NCI-H2081 (cell line): ENCODE data around the gene RIT2.

Source experiments
- DNase-seq, 2 experiments: peaks; one replicate each; lab custom pipeline; 2025; lab: John Stamatoyannopoulos, UW

Gene RIT2

DNA sequence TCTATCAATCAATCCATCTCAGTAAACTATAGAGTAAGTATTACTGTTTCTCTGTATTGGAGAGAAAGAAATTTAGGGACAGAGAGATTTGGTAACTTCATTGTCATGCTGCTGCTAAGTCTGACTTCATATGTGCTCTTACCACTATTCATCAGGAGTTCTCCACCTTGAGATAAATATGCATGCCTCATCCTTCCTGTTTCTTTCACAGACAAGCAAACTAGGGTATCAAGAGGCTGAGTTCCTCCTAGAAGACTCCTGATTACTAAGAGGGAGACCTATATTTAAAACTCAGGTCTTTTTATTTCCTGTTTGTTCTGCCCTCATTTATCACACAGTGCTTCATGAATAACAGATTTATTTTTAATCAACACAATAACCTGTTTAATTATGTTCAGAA, 34.1 kb downstream of the RIT2 start:
- DNase-seq, result no peak

DNA sequence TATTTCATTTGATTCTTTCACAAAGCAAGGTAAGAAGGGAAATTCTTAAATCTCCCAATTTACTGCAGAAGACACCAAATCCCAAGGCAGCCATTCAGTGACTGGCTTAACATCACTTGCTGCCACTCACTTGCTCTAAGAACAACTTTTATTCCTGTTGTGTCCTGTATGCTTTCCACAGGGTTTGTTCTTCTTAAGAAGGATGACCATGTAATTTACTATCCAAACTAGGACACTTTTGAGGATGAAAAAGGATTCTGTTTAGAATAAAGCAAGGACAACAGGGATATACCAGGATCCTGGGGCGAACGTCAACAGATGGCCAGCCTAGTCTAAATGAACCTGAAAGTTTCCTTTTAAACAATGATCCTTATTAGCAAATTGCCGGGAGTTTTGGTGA, 34.8 kb downstream of the RIT2 start:
- DNase-seq, result no peak

DNA sequence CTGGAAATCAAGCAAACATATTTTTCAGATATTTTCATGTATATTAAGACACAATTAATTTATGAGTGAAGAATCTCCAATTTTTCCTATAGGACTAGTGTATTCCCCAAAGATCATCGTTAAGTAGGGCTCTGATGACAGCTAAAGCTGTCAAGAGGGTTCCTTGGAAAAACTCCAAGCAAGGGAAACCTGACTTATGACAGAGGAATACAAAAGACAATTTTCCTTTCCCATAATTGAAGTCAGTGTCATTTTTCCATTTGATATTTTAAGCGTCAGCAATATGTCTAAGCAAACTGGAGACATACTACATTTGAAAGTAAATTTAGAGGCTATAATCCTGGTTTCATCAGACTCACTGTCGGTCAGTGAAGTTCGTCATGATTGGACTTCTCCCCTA, 36.1 kb downstream of the RIT2 start:
- DNase-seq, result no peak

- no peak for DNase-seq
These were observed 36.9 kb downstream of the RIT2 start for GRCh38 chr18:43078478-43079092.

DNA sequence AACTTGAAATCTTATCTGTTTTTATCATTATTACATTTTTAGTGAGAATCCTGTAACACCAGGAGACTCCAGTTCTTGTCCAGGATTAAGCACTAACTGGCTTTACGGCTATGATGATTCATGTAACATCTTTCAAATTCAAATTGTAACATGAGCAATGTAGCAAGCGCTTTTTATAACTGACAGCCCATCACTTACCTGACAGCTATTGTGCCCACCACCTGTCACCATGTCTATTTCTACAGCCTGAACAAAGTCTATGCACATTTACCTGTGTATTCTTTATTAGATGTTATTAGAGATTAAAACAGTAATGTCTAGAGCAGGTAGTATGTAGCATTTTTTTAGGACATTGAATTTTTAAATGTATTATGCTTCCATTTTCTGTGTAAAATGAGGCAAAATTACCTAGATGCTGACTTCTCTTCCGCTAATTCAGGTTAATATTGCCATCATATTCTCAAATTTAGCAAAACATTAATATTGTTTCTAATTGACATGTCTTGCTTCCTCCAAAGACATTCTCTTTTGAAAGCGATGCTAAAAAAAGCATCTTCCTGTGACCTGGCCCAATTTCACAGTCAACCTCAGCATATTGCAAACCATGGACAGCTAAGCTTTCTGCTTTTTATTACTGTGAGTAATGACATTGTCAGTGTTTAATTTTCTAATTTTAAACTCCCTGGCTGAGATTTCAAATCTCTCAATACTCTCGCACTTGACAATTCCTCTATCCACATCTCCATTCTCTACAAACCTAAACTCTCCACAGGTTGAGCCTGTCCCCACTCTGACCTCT, 37.8 kb downstream of the RIT2 start:
- no peak for DNase-seq

DNA sequence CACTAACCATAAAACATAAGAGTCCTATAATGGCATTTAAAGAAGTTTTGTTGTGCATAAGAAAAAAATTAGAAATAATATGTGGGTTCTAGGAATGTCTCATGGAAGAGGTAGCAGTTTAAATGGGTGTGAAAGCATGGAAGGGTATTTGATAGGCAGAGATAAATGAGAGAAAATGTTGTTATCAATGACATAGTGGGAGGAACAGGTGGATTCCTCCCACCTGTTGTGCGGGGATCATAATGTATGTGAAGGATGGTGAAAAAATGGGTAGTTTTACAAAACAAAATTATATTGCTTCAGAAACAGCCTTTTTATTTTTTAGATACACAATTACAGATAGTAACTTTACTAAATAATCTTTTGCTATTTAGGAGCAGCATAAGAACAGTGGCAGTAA, 41.7 kb downstream of the RIT2 start:
- no peak for DNase-seq

DNA sequence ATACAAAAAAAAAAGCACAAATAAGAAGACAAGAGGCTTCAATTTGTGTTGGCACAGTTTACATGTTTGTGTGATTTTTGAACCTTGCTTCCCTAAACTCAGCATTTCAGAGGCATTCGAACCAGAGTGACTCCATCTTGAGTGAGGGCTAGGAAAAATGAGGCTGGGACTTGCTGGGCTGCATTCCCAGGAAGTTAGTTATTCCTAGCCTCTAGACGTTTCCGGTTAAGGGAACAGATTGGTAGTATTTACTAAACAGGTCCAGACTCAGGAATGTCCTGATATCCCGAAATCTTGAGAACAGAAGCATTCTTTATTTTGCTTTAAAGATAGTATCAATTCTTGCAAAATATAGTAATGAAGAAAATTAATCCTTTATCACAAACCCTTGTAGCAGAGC, 46.7 kb downstream of the RIT2 start:
- DNase-seq, result no peak

GRCh38 chr18:43067570-43067969, 47.9 kb downstream of the RIT2 start:
- no peak for DNase-seq

- DNase-seq, result no peak
These were observed 53.7 kb downstream of the RIT2 start for GRCh38 chr18:43061816-43062215.

GRCh38 chr18:43061318-43061717, 54.2 kb downstream of the RIT2 start:
- no peak for DNase-seq

DNA sequence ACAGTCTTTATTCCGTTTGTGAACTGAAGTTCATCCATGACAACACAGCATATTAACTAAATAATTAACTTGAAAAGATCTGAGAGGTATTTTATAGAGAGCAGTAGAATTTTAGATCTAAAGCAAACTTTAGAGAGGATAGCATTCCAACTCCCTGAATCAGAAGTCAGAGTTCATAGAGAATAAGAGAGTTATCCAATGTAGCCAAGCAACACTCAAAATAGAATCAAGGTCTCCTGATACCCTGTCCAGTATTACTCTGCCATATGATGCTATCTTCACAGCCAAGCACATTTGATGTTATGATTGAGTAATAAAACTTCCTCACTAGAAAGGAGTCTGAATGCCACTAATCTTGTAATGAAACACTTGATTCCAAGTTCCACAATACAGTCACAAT, 55.5 kb downstream of the RIT2 start:
- DNase-seq, result no peak

GRCh38 chr18:43054815-43055519, 60.5 kb downstream of the RIT2 start:
- DNase-seq, result no peak

- DNase-seq, result no peak
These were observed 66.5 kb downstream of the RIT2 start for GRCh38 chr18:43049021-43049420.

DNA sequence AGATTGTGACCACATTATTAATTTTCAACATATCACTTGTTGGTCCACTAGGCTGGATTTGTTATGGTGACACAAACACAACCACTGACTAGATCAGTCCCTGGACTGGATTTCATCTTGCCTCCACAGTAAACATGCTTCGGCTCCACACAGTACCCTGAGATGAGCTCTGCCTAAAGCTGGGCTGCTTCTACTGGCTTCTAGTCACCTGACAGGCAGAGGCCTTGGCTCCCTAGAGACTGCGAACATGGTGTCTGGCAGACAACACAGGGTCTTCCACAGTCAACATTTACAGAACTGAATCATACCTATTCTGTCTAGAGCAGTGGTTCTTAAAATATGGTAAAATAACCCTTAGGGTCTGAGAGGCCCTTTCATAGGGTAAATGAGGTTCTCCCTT, 69.2 kb downstream of the RIT2 start:
- no peak for DNase-seq

DNA sequence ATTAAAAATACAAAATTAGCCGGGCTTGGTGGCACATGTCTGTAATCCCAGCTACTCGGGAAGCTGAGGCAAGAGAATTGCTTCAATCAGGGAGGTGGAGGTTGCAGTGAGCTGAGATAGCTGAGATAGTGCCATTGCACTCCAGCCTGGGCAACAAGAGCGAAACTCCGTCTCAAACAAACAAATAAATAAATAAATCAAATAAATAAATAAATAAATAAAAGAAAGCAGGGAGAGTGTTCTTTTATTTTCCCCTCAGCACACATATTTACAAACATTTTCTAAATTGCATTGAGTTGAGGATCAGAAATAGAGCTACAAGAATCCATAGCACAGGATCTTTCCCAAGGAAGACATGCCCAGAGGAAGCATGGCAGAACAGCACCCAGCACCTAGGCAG, 71.9 kb downstream of the RIT2 start:
- DNase-seq, result no peak

DNA sequence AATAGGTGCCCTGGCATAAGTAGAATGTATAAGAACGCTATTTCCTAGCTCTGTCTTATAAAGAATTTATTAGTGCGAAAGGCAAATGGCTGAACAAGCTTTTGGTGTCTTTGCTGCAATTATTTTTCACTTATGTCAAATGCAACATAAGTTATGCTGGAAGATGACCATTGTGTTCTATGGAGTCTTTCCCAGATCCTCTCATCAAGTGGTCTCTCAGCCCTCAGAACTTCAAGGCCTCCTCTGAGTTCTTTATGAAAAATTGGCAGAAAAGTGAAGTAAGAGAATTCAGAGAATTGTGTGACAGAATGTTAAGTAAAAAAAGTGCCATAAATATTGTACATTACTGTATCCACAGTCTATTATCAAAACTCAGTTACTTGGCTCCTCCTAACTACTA, 75.2 kb downstream of the RIT2 start:
- no peak for DNase-seq

GRCh38 chr18:43034683-43035500, 80.6 kb downstream of the RIT2 start:
- DNase-seq, result no peak

- DNase-seq, result no peak
These were observed 84.3 kb downstream of the RIT2 start for GRCh38 chr18:43031169-43031568.

- DNase-seq, result no peak
These were observed 86.1 kb downstream of the RIT2 start for GRCh38 chr18:43029414-43029813.

DNA sequence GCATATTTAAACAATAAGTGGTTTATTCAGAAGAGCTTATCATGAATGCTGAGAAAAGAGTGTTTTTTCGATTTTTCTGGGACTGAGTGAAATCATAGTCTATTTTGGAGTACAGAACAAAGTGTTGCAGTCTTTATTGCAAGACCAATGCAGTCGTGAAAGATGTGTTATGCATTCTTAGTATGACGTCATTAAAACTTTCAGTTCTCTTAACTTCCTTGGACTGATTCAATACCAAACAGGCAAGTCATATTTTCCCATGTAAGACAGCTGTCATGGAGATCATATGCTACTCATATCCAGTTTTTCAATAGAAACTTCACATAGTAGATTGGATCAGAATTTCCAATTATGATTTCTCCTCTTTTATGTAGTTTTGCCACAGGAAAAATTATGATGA, 92.6 kb downstream of the RIT2 start:
- no peak for DNase-seq

GRCh38 chr18:43017622-43018021, 97.9 kb downstream of the RIT2 start:
- DNase-seq, result no peak

DNA sequence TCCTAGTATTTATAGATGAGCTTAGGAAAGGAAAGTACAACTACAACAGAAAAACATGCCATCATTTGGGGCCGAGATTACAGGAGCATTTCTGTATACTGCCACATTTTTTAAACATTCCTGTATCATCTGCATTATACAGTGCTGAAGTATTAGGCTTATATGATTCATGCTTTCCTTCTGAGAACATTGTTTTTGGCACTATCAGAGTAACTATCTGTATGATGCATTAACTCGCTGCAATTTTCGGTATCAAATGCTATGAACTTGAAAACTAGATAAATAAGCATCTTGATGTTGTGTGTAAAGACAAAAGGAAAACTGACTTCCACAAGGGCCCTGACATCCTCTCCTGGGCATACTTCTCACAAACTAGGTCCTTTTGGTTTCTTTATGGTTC, 102.0 kb downstream of the RIT2 start:
- DNase-seq, result no peak
